Kasumi-1 (cell line): Measurements from ENCODE around the gene ZZZ3.
"Not testable (repeated sequence)": the region's sequence is repeated elsewhere in the genome, so short reads cannot be mapped to it uniquely, and the experiment has no call there.

Experiments used
- DNase-seq, 2 experiments: peaks; one replicate each; lab custom pipeline; 2025; lab: John Stamatoyannopoulos, UW

Gene ZZZ3

GRCh38 chr1:77682460-77683159 lies at the start of gene ZZZ3:
TSS of gene ZZZ3 (minus strand) at chr1:77682658. CDS start at chr1:77633354, 49,304 bp downstream.
- peak; percentile 83 to 87 for DNase-seq

GRCh38 chr1:77732090-77732489 lies 49.6 kb upstream of the ZZZ3 start:
- no peak for DNase-seq

GRCh38 chr1:77725706-77726105 lies 43.2 kb upstream of the ZZZ3 start:
- DNase-seq, result no peak

DNA sequence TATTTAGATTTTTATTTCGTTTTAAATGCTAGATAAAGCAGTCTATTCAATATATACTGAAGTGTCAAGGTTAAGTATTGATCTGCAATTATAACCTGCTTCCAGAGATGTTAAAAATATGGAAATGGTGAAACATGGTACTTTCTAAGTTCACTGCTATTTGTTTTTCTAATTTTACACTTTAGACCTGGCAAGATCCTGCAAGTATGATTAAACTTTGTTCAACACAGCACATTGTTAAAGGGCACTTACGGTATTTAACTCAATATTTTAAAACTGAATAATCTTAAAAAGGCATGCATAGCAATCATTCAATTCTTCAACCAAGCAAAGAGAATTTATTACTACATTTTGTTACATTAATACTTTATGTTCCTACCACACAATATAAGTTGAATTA lies 35.7 kb upstream of the ZZZ3 start:
- DNase-seq, result no peak

DNA sequence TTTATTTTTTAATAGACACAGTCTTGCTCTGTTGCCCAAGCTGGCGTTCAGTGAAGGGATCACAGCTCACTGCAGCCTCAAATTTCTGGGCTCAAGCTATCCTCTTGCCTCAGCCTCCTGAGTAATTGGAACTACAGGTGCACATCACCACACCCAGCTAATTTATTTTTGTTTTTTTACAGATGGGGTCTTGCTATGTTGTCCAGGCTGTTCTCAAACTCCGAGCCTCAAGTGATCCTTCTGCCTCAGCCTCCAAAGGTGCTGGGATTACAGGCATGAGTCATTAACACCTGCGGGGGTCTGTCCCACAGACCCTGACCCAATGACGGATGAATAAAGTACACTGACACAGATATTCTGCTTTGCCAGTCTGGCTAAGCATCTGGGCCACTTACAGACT lies 33.6 kb upstream of the ZZZ3 start:
- DNase-seq, result no peak

- DNase-seq, result no peak
Measured at GRCh38 chr1:77709727-77710126, 27.3 kb upstream of the ZZZ3 start.

DNA sequence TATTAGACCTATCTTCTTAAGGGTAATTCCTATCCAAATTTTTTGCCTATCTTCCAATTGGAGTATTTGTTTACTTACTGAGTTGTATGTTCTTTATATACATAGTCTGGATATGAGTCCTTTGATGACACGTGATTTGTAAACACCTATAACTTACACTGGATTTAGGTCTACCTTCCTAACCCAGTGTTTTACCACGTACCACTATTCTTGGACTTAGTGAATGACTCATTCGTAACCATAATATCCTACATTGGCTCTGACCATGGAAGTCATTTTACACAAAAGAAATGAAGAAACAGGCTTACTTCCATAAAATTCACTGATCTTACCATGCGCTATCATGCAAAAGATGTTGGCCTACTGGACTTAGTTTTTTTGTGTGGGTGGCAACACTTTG lies 23.9 kb upstream of the ZZZ3 start:
- no peak for DNase-seq

DNA sequence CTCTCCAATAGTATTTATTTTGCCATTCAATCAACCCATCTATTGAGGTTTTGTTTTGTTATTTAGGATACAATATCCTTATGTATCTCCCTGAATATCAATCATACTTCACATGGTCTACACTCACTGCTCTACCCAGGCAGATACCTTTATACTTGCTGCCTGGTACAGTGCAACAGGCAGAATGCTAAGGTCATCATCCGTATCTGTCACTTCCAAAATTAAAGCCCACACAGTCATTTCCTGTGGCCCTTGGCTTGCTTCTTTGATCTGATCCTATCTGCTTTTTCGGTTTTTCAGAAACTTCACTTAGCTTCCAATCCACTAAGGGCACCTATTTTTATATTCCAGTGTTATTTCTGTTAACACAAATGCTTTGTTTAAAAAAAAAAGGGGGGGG lies 22.3 kb upstream of the ZZZ3 start:
- DNase-seq, result no peak

GRCh38 chr1:77699673-77700072 lies 17.2 kb upstream of the ZZZ3 start:
- not testable (repeated sequence) for DNase-seq

DNA sequence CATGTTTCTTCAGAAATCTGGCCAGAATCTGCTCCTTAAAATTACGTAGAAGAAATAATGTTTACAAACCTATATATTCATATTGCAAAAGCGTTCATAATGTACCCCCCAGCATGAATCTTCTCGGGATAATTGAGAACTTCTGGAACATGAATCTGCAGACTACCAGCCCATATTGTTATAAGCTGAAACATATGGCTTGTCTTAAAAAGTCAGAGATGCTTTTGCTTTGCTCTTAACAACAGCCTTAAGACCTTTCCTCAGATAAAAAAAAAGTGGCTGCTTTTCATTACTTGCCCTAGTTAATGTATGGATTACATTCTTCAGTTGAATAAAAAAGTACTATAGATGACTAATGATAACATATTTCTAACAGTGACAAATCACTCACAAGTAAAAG lies 15.0 kb upstream of the ZZZ3 start:
- DNase-seq, result no peak

- no peak for DNase-seq
Measured at GRCh38 chr1:77688939-77689338, 6.5 kb upstream of the ZZZ3 start.

GRCh38 chr1:77687519-77687906 lies 5.1 kb upstream of the ZZZ3 start:
- no peak for DNase-seq

GRCh38 chr1:77686796-77687518 lies 4.5 kb upstream of the ZZZ3 start:
- no peak for DNase-seq

DNA sequence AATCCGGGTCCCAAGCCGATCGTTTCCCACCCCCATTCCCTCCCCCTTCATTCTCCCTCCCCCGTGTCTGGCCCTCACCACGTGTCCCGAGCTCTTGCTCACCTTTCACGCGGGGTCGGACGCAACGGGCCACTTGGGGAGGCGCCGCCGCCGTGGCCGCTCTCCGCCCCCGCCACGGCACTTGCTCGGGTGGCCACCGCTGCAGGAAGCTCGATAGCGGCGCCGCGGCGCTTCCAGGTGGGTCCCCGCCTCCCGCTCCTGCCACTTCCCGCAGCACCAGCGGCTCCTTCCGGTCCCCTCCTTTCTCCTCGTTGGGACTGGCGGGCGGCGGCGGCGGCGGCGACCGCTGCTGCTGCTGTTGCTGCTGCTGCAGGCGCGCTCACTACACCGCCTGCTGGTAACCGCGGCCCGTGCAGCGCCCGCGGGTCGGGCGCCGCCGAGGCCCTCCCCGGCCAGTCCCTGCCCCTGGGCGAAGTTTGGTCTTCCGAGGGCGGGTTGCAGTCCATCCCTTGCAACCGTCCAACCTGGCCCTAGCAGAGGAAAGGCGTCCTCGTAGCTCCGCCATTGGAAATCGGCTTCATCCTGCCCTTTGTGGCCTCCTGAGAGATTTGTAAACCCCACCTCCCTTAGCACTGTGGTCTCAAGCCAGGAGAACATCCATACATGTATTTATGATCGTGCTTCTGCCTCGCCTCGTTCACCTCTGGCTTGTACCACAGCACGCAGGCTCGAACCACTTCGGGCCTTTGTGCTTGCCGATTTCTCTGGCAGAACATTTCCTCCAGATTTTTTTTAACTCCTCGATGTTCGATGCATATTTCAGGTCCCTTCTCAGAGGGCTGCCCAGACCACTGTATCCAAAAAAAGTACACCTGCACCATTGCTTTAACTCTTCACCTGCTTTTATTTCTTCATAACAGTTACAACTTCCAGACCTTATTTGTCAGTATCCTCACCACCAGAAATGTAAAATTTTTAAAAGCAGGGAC lies 996 bp upstream of the ZZZ3 start:
- DNase-seq, result peak; percentile 92

DNA sequence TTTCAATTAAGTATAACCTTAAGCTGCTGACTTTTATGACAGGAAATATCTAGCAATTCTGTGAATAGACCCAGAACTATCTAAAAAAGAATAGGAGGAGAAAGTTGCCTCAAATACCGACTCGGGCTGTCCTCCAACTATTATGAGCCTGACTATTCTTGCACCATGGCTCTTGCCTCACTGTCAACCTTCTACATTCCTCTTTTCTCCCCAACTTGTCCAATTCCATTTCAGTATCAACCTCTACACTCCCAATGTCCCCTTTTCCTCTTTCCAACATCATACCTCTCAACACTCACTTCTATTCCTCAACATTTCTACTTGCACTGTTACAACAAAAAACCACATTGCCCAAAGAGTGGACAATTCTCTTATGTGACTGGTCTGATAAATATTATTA lies 2.3 kb downstream of the ZZZ3 start:
- DNase-seq, result no peak

GRCh38 chr1:77678660-77679610 lies 3.5 kb downstream of the ZZZ3 start:
- DNase-seq, result no peak

DNA sequence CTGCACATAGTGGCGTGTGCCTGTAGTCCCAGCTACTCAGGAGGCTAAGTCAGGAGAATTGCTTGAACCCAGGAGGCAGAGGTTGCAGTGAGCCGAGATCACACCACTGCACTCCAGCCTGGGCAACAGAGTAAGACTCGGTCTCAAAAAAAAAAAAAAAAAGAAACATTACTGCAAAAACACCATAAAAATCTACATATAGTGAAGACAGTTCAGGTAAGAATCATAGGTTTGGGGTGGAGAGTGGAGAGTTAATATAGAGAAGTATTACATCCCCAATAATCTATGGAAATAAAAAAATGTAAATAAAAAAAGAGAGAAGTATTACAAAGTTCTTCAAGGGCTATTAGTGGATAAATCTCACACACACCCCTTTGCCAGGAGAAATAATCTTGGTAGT lies 7.7 kb downstream of the ZZZ3 start:
- not testable (repeated sequence) for DNase-seq

GRCh38 chr1:77673716-77674355 lies 8.6 kb downstream of the ZZZ3 start:
- no peak for DNase-seq

- no peak for DNase-seq
Measured at GRCh38 chr1:77673030-77673429, 9.4 kb downstream of the ZZZ3 start.

- DNase-seq, result no peak
Measured at GRCh38 chr1:77672374-77672773, 10.1 kb downstream of the ZZZ3 start.

- DNase-seq, result no peak
Measured at GRCh38 chr1:77671836-77672235, 10.6 kb downstream of the ZZZ3 start.
